K562 (cell line): ENCODE results near the gene SYNGR3. TPM values are rescaled to one million over a fixed set of nuclear protein-coding genes. Genes with fewer than 3 reads are reported as not detected.

Source experiments
- ATAC-seq: fragments of 200-7000 bp; cut with Tn5 transposase; 3 replicates; pipeline ENCODE4 v1.9.1; 2020; ENCODE audit warnings: moderate library complexity
- BruUV-seq: library from RNA; stranded (reverse); fragments of 400-500 nt; replicated peaks from 2 replicates; lab custom pipeline; 2021; lab: Mats Ljungman, UMichigan
- CTCF ChIA-PET: fragments of 300-600 bp; formaldehyde crosslinking; extraction: SDS; loops from one replicate; lab custom pipeline; 2021; ENCODE audit warnings: low intra/inter-chr PET ratio; lab: Yijun Ruan, JAX
- POLR2A ChIA-PET: fragments of 300-600, 350-650 bp; sonication (Branson Sonifier 250); formaldehyde crosslinking; extraction: SDS; loops from one replicate; lab custom pipeline; 2021; ENCODE audit warnings: antibody characterized with exemption, inconsistent platforms; lab: Yijun Ruan, JAX
- DNase-seq, 4 experiments: peaks; one replicate each; pipeline versions ENCODE4 v3.0.0 to v3.0.0-alpha.2; 2011 to 2018; ENCODE audit warnings: low spot score in 3 of 4, mixed read lengths in 3 of 4; ENCODE audit errors: extremely low read depth in 1 of 4
- FAIRE-seq: peaks from 2 replicates; lab custom pipeline; 2011; peaks lifted over from hg19 to GRCh38; lab: Jason Lieb, UNC
- H2AFZ ChIP-seq: 2 replicates; pipeline ENCODE4 v1.6.0; 2011; ENCODE audit warnings: low read depth, low read length, control low read depth, inconsistent platforms
- H3K27ac ChIP-seq: fragments of 200-600 bp; 3 replicates; pipeline ENCODE4 v1.8.0; 2011; ENCODE audit warnings: low read depth, mild to moderate bottlenecking, control low read depth, inconsistent platforms, low read length, moderate library complexity, mixed read lengths; ENCODE audit errors: extremely low read depth
- H3K27me3 ChIP-seq, 2 experiments: fragments of 300-600 bp in 1 of 2; 2 replicates in 1 of 2; 3 replicates in 1 of 2; pipeline versions ENCODE4 v1.6.0 to v1.8.0; 2011; ENCODE audit warnings: inconsistent platforms in 2 of 2, low read length in 2 of 2, mild to moderate bottlenecking in 1 of 2, mixed read lengths in 1 of 2, moderate library complexity in 1 of 2; ENCODE audit not compliant: control insufficient read depth in 2 of 2, insufficient read depth in 2 of 2
- H3K36me3 ChIP-seq: fragments of 300-600 bp; 3 replicates; pipeline ENCODE4 v1.8.0; 2011; ENCODE audit warnings: mild to moderate bottlenecking, low read length, inconsistent platforms; ENCODE audit not compliant: control insufficient read depth, insufficient read depth
- H3K4me1 ChIP-seq, 2 experiments: fragments of 200-600 bp in 1 of 2; replicated peaks in 1 of 2; 2 replicates in 1 of 2; 3 replicates in 1 of 2; pipeline versions ENCODE4 v1.5.1 to v1.8.0; 2011; ENCODE audit warnings: inconsistent platforms in 2 of 2, low read length in 2 of 2, mild to moderate bottlenecking in 1 of 2, mixed read lengths in 1 of 2, moderate library complexity in 1 of 2; ENCODE audit not compliant: control insufficient read depth in 2 of 2, insufficient read depth in 2 of 2
- H3K4me2 ChIP-seq: 2 replicates; pipeline ENCODE4 v1.6.1; 2011; ENCODE audit warnings: low read length, control low read depth, inconsistent platforms, mixed read lengths; ENCODE audit not compliant: insufficient read depth
- H3K4me3 ChIP-seq: fragments of 200-600 bp; sonication (generic), shearing (Covaris generic); 2 replicates; pipeline ENCODE4 v1.5.1; 2016; ENCODE audit warnings: control low read depth, inconsistent platforms
- H3K79me2 ChIP-seq: fragments of 200-600 bp; 3 replicates; pipeline ENCODE4 v1.8.0; 2011; ENCODE audit warnings: low read length, inconsistent platforms; ENCODE audit not compliant: control insufficient read depth, insufficient read depth
- H3K9ac ChIP-seq, 2 experiments: 2 replicates each; pipeline versions ENCODE4 v1.6.0 to v1.6.1; 2011; ENCODE audit warnings: low read depth in 2 of 2, low read length in 2 of 2, control low read depth in 1 of 2, inconsistent platforms in 1 of 2, mild to moderate bottlenecking in 1 of 2, mixed read lengths in 1 of 2; ENCODE audit not compliant: insufficient read depth in 1 of 2
- H3K9me1 ChIP-seq: one replicate; pipeline ENCODE4 v1.6.0; 2011; ENCODE audit warnings: inconsistent platforms, mild to moderate bottlenecking, low read length, moderate library complexity; ENCODE audit not compliant: control insufficient read depth, insufficient read depth
- H3K9me3 ChIP-seq: replicated peaks from 2 replicates; pipeline ENCODE4 v1.5.1; 2011; ENCODE audit warnings: low read depth, low read length, inconsistent platforms; ENCODE audit not compliant: control insufficient read depth, insufficient read depth
- H4K20me1 ChIP-seq: replicated peaks from 2 replicates; pipeline ENCODE4 v1.6.1; 2011; ENCODE audit warnings: low read length, inconsistent platforms, mixed read lengths; ENCODE audit not compliant: control insufficient read depth, insufficient read depth
- BCOR ChIP-seq: fragments of 450-650 bp; IDR thresholded peaks from 2 replicates; pipeline ENCODE4 v1.6.1; 2016
- DPF2 ChIP-seq: fragments of 450-650 bp; IDR thresholded peaks from 2 replicates; pipeline ENCODE4 v1.6.1; 2016
- JUND ChIP-seq, 2 experiments: IDR thresholded peaks; 2 replicates in 1 of 2; 3 replicates in 1 of 2; pipeline ENCODE4 v1.6.1; 2011; ENCODE audit warnings: borderline replicate concordance in 2 of 2, low read depth in 2 of 2, low read length in 2 of 2, improper control_type of control experiment in 1 of 2, missing biosample characterization in 1 of 2, missing genetic modification characterization in 1 of 2, missing genetic modification reagents in 1 of 2
- KDM2B ChIP-seq: fragments of 250-450 bp; sonication (Bioruptor Pico); IDR thresholded peaks from 2 replicates; pipeline ENCODE4 v1.8.0; 2021; ENCODE audit warnings: mild to moderate bottlenecking, moderate library complexity
- KDM4B ChIP-seq, 2 experiments: fragments of 450-650 bp in 1 of 2; sonication (generic) in 1 of 2; IDR thresholded peaks; 2 replicates each; pipeline ENCODE4 v1.6.1; 2016 to 2017; ENCODE audit warnings: borderline replicate concordance in 2 of 2, antibody characterized with exemption in 1 of 2, low read depth in 1 of 2, mild to moderate bottlenecking in 1 of 2
- LEF1 ChIP-seq: fragments of 450-650 bp; IDR thresholded peaks from 2 replicates; pipeline ENCODE4 v1.6.1; 2016; ENCODE audit warnings: mild to moderate bottlenecking
- MCM5 ChIP-seq: fragments of 450-650 bp; IDR thresholded peaks from 2 replicates; pipeline ENCODE4 v1.6.1; 2016; ENCODE audit warnings: low read depth
- MEF2D ChIP-seq: conservative IDR thresholded peaks from 2 replicates; pipeline ENCODE4 v1.6.1; 2016; ENCODE audit warnings: low read depth, missing genetic modification characterization, missing compliant biosample characterization
- MNT ChIP-seq, 2 experiments: fragments of 450-650 bp; conservative IDR thresholded peaks; 2 replicates each; pipeline ENCODE4 v1.6.1; 2017; ENCODE audit warnings: mild to moderate bottlenecking in 2 of 2, moderate library complexity in 2 of 2
- POLR2A ChIP-seq: fragments of 450-650 bp; conservative IDR thresholded peaks from 2 replicates; pipeline ENCODE4 v1.6.1; 2016
- PPARD ChIP-seq: fragments of 250-450 bp; sonication (Bioruptor Pico); IDR thresholded peaks from 2 replicates; pipeline ENCODE4 v1.8.0; 2022; ENCODE audit warnings: inconsistent platforms, mild to moderate bottlenecking, moderate library complexity
- PRMT5 ChIP-seq: sonication (generic); formaldehyde crosslinking; IDR thresholded peaks from 2 replicates; pipeline ENCODE4 v1.5.0; 2020; ENCODE audit warnings: missing genetic modification reagents
- PURB ChIP-seq: sonication (generic); formaldehyde crosslinking; IDR thresholded peaks from 2 replicates; pipeline ENCODE4 v1.9.0; 2021; ENCODE audit warnings: low read depth, mild to moderate bottlenecking, missing genetic modification reagents
- SNIP1 ChIP-seq: fragments of 450-650 bp; IDR thresholded peaks from 2 replicates; pipeline ENCODE4 v1.7.1; 2017; ENCODE audit warnings: low read depth, mild to moderate bottlenecking
- TAF7 ChIP-seq: fragments of 450-650 bp; IDR thresholded peaks from 2 replicates; pipeline ENCODE4 v1.6.1; 2016; ENCODE audit warnings: missing genetic modification characterization, missing compliant biosample characterization
- TCF3 ChIP-seq: sonication (generic); formaldehyde crosslinking; IDR thresholded peaks from 2 replicates; pipeline ENCODE4 v1.4.0; 2020; ENCODE audit warnings: mild to moderate bottlenecking, missing genetic modification reagents
- VEZF1 ChIP-seq: fragments of 200-800 bp; sonication (Bioruptor generic); IDR thresholded peaks from 2 replicates; pipeline ENCODE4 v1.6.1; 2017; ENCODE audit warnings: missing genetic modification characterization, missing compliant biosample characterization
- ZFP36 ChIP-seq: fragments of 150-350 bp; IDR thresholded peaks from 2 replicates; pipeline ENCODE4 v1.6.1; 2018; ENCODE audit warnings: low read length, low read depth; ENCODE audit not compliant: partially characterized antibody
- ZNF436 ChIP-seq: fragments of 250-450, 450-650 bp; sonication (Bioruptor Pico); formaldehyde crosslinking; IDR thresholded peaks from 2 replicates; pipeline ENCODE4 v1.7.0; 2020; ENCODE audit warnings: mild to moderate bottlenecking
- ZNF668 ChIP-seq: fragments of 250-450 bp; sonication (Bioruptor Pico); IDR thresholded peaks from 2 replicates; pipeline ENCODE4 v1.8.0; 2022; ENCODE audit warnings: mild to moderate bottlenecking, inconsistent platforms
- WGBS: fragments of 100-300 bp; shearing (Covaris generic); methylation state at CpG from one replicate; pipeline ENCODE4 v1.1.6; 2016; ENCODE audit warnings: low coverage, mixed read lengths; ENCODE audit not compliant: insufficient coverage; ENCODE audit errors: missing lambda C conversion rate; 5-methylcytosine and 5-hydroxymethylcytosine counted together
- in situ Hi-C: fragments of 300-500 bp; cut with MboI; formaldehyde crosslinking; loops from 4 replicates; pipeline ENCODE4 v1.15.0; 2018; ENCODE audit warnings: inconsistent platforms, mixed read lengths
- intact Hi-C: fragments of 100-400 bp; cut with micrococcal nuclease; formaldehyde crosslinking; loops from 2 replicates; pipeline ENCODE4 v1.14.2; 2022
- polyA plus RNA-seq, 8 experiments: library from polyadenylated mRNA; depleted of rRNA in 4 of 8; stranded (reverse) in 5 of 8; unstranded in 3 of 8; fragments of >200 nt; fragmentation: Nextera tagmentation in 2 of 8; fragmentation: Illumina TruSeq in 1 of 8; extraction: Ambion mirVana in 2 of 8; extraction: Trizol in 1 of 8; gene quantifications; 2 replicates each; pipeline versions ENCODE4 v1.2.1 to v1.2.3, GENCODE V29; 2011 to 2014; ENCODE audit warnings: inconsistent platforms in 1 of 8, missing spikeins in 1 of 8
- total RNA-seq, 7 experiments: library from RNA; depleted of rRNA in 6 of 7; stranded (reverse); fragments of >200 nt in 6 of 7; fragmentation: Illumina TruSeq in 2 of 7; extraction: Trizol in 2 of 7; gene quantifications; 2 replicates each; pipeline versions ENCODE4 v1.2.1 to v1.2.3, GENCODE V29; 2011 to 2021; ENCODE audit warnings: low replicate concordance in 1 of 7

Gene SYNGR3
- total and polyA plus RNA-seq, 9 of the 15 experiments (the other 6 are each of a cell fraction or from before 2014, with no cell fraction given), result 3.7 to 69.2 (median 36.3) TPM

- H3K4me3 ChIP-seq, result peak overlapping the region; percentile 38
- H3K27ac ChIP-seq, result peak overlapping the region; percentile 76
- ChIA-PET POLR2A (interaction anchor here (0.7 to 0.8 kb wide), 2 partner anchors 26 to 122 kb away, joined by 3 to 6 read pairs; partner anchors contain the start of gene RPS2), CTCF (no interaction called here)
- H3K27me3 ChIP-seq, result no peaks in the 10 kb centered on the region
- intact Hi-C loops (no loop called here), in situ Hi-C loops (no loop called here)
- H3K9ac ChIP-seq, result peak overlapping the region; percentile 63 to 87; a peak in 3 of 4 replicates
- H2AFZ ChIP-seq, result peak overlapping the region; percentile 83
- no peaks in the 10 kb centered on the region; the same call in 1 of the 2 replicates for H4K20me1 ChIP-seq
- H3K9me3 ChIP-seq, result no peaks in the 10 kb centered on the region
- WGBS, result 53% methylated on average over 32 of the region's 50 CpGs
- H3K79me2 ChIP-seq, result peaks cover 30% of the 10 kb centered on the region
- no peak for FAIRE-seq
- H3K36me3 ChIP-seq, result peaks cover 26% of the 10 kb centered on the region; the same call in 1 of the 3 replicates
- ATAC-seq, result peak; percentile 33
- no peaks in the 10 kb centered on the region for H3K9me1 ChIP-seq
- BruUV-seq, result no TSS peak
- peak overlapping the region; percentile 72 for H3K4me2 ChIP-seq
- peaks cover 29 to 68% of the 10 kb centered on the region in 2 experiments for H3K4me1 ChIP-seq
- peak in 3 of 4 experiments; percentile 67 to 76 (median 70) for DNase-seq
- TF ChIP-seq BCOR, result peak; percentile 27; the same call in 1 of the 2 replicates
- TF ChIP-seq PURB (CRISPR knock-in tag), result no peak
- 0 out of 4 replicates have a peak, but pooled peaks of 1 of the 2 experiments have one; percentile 18 for TF ChIP-seq MNT (conservative IDR thresholded peaks at IDR 0.05)
- no peak for TF ChIP-seq LEF1
- TF ChIP-seq KDM2B (CRISPR knock-in tag), result no peak
- TF ChIP-seq VEZF1, result peak; percentile 48; the same call in 1 of the 2 replicates
- no peak for TF ChIP-seq PPARD (CRISPR knock-in tag)
- no peak for TF ChIP-seq MEF2D
- peak; percentile 35; the same call in 1 of the 2 replicates for TF ChIP-seq POLR2A
- TF ChIP-seq MCM5, result no peak
- no peak for TF ChIP-seq SNIP1
- TF ChIP-seq KDM4B (IDR thresholded peaks at IDR 0.05; ENCODE audit: borderline replicate concordance in 2 of 2, low read depth in 1 of 2), result 0 out of 4 replicates have a peak, but pooled peaks of 1 of the 2 experiments have one; percentile 30
- TF ChIP-seq ZNF668 (CRISPR knock-in tag), result no peak
- TF ChIP-seq TAF7, result no peak
- 0 out of 2 replicates have a peak, but pooled peaks have one; percentile 25 for TF ChIP-seq ZNF436 (CRISPR knock-in tag)
- peak; percentile 35; the same call in 1 of the 2 replicates for TF ChIP-seq DPF2
- TF ChIP-seq PRMT5 (CRISPR knock-in tag), result no peak
- peak; percentile 89 for TF ChIP-seq JUND (IDR thresholded peaks at IDR 0.05; ENCODE audit: borderline replicate concordance, low read depth, low read length)
- peak; percentile 75; the same call in 1 of the 3 replicates for TF ChIP-seq JUND (tag; IDR thresholded peaks at IDR 0.05; ENCODE audit: borderline replicate concordance, low read depth, low read length)
- TF ChIP-seq ZFP36, result peak; percentile 92
- no peak for TF ChIP-seq TCF3 (CRISPR knock-in tag)
These were observed 773 bp downstream of the SYNGR3 start for GRCh38 chr16:1990351-1991134.
